ENCODE results near the gene RNF213.

DNA sequence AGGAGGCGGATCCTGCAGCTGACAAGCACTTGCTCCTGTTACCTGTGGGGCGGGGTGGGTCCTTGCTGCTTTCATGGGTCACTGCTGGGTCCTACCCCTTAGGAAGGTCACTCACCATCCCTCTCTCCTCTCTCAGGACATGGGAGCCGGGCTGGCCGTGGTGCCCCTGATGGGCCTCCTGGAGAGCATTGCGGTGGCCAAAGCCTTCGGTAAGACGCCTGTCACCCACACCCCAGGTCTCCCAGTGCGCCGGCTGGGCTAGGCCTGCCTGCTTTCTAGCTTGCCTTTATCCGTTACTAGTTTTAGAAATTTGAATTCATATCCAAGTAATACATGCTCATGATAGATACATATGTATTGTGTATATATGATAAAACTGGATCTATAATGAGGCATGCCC lies 23.3 kb upstream of the RNF213 start:
- TF ChIP-seq, protein P1, sequence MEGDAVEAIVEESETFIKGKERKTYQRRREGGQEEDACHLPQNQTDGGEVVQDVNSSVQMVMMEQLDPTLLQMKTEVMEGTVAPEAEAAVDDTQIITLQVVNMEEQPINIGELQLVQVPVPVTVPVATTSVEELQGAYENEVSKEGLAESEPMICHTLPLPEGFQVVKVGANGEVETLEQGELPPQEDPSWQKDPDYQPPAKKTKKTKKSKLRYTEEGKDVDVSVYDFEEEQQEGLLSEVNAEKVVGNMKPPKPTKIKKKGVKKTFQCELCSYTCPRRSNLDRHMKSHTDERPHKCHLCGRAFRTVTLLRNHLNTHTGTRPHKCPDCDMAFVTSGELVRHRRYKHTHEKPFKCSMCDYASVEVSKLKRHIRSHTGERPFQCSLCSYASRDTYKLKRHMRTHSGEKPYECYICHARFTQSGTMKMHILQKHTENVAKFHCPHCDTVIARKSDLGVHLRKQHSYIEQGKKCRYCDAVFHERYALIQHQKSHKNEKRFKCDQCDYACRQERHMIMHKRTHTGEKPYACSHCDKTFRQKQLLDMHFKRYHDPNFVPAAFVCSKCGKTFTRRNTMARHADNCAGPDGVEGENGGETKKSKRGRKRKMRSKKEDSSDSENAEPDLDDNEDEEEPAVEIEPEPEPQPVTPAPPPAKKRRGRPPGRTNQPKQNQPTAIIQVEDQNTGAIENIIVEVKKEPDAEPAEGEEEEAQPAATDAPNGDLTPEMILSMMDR (IDR thresholded peaks at IDR 0.05): no peak
- TF ChIP-seq POLR2A (IDR thresholded peaks at IDR 0.05) (no peak), EP300 (IDR thresholded peaks at IDR 0.05) (no peak)
